ENCODE measurements around the gene C7orf57. TPM values are rescaled to one million over a fixed set of nuclear protein-coding genes. Genes with fewer than 3 reads are reported as not detected.

Gene C7orf57
- polyA plus RNA-seq, 4 donors = 0.03 to 0.04 TPM; not detected in 2

- Histone ChIP-seq H3K27ac (ENCODE audit: low read depth in 1 of 3, low read length in 2 of 3) (no peak overlapping the region), H3K9me3 (ENCODE audit: control insufficient read depth in 2 of 2, insufficient read depth in 1 of 2, low read depth in 1 of 2, low read length in 1 of 2) (no peaks in the 10 kb centered on the region), H3K36me3 (ENCODE audit: control insufficient read depth in 3 of 3, insufficient read depth in 2 of 3, low read depth in 1 of 3, low read length in 3 of 3) (no peaks in the 10 kb centered on the region), H3K27me3 (ENCODE audit: control insufficient read depth in 3 of 3, insufficient read depth in 3 of 3, low read length in 3 of 3) (peaks cover 0 to 18% (median 3%) of the 10 kb centered on the region in 3 donors), H3K4me1 (ENCODE audit: control insufficient read depth in 3 of 3, insufficient read depth in 2 of 3, low read depth in 1 of 3, low read length in 2 of 3) (peaks cover 0 to 3% (median 0%) of the 10 kb centered on the region in 3 donors), H3K4me3 (ENCODE audit: low read depth in 1 of 3, low read length in 3 of 3) (no peak overlapping the region)
- DNase-seq (no peak), FAIRE-seq (no peak)
- WGBS, 3 donors = 92 to 95% (median 93%) methylated on average over 18 of the region's 18 CpGs
Measured at GRCh38 chr7:48040944-48041652, 5.8 kb downstream of the C7orf57 start.

GRCh38 chr7:48041653-48041970 lies 6.3 kb downstream of the C7orf57 start:
- peaks cover 0 to 13% (median 0%) of the 10 kb centered on the region in 3 donors for H3K27me3 ChIP-seq (ENCODE audit: control insufficient read depth in 3 of 3, insufficient read depth in 3 of 3, low read length in 3 of 3)
- H3K4me3 ChIP-seq (ENCODE audit: low read depth in 1 of 3, low read length in 3 of 3) = no peak overlapping the region
- WGBS, 3 donors = 75 to 84% (median 80%) methylated on average over 3 of the region's 3 CpGs
- DNase-seq = no peak
- H3K4me1 ChIP-seq (ENCODE audit: control insufficient read depth in 3 of 3, insufficient read depth in 2 of 3, low read depth in 1 of 3, low read length in 2 of 3) = no peaks in the 10 kb centered on the region
- no peak for FAIRE-seq
- H3K36me3 ChIP-seq (ENCODE audit: control insufficient read depth in 3 of 3, insufficient read depth in 2 of 3, low read depth in 1 of 3, low read length in 3 of 3) = no peaks in the 10 kb centered on the region
- no peaks in the 10 kb centered on the region for H3K9me3 ChIP-seq (ENCODE audit: control insufficient read depth in 2 of 2, insufficient read depth in 1 of 2, low read depth in 1 of 2, low read length in 1 of 2)
- H3K27ac ChIP-seq (ENCODE audit: low read depth in 1 of 3, low read length in 2 of 3) = no peak overlapping the region

DNA sequence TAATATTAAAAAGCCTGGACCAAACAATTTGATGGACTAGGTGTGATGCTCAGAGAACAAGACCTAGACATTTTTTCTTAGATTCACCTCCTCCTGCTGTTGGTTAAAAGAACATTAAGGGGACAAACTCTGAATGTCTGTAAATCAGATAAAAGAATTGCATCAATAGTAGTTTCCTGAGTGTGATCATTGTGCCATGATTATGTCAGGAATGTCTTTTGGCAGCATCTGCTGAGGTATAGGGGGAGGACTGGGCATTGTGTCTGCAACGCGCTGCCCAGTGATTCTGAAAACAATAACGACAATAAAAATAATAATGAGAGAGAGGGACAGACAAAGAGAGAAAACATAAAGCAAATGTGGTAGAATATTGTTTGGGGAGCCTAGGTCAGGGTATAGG lies 6.9 kb downstream of the C7orf57 start:
- FAIRE-seq (no peak), DNase-seq (no peak)
- Histone ChIP-seq H3K36me3 (ENCODE audit: control insufficient read depth in 3 of 3, insufficient read depth in 2 of 3, low read depth in 1 of 3, low read length in 3 of 3) (no peaks in the 10 kb centered on the region), H3K4me1 (ENCODE audit: control insufficient read depth in 3 of 3, insufficient read depth in 2 of 3, low read depth in 1 of 3, low read length in 2 of 3) (no peaks in the 10 kb centered on the region), H3K9me3 (ENCODE audit: control insufficient read depth in 2 of 2, insufficient read depth in 1 of 2, low read depth in 1 of 2, low read length in 1 of 2) (no peaks in the 10 kb centered on the region), H3K27ac (ENCODE audit: low read depth in 1 of 3, low read length in 2 of 3) (no peak overlapping the region), H3K4me3 (ENCODE audit: low read depth in 1 of 3, low read length in 3 of 3) (no peak overlapping the region), H3K27me3 (ENCODE audit: control insufficient read depth in 3 of 3, insufficient read depth in 3 of 3, low read length in 3 of 3) (peaks cover 0 to 8% (median 0%) of the 10 kb centered on the region in 3 donors)
- 80 to 90% (median 85%) methylated on average over 3 of the region's 3 CpGs for WGBS, 3 donors

- FAIRE-seq (no peak), DNase-seq (no peak)
- Histone ChIP-seq H3K27me3 (ENCODE audit: control insufficient read depth in 3 of 3, insufficient read depth in 3 of 3, low read length in 3 of 3) (peaks cover 0 to 6% (median 0%) of the 10 kb centered on the region in 3 donors), H3K4me1 (ENCODE audit: control insufficient read depth in 3 of 3, insufficient read depth in 2 of 3, low read depth in 1 of 3, low read length in 2 of 3) (no peaks in the 10 kb centered on the region), H3K27ac (ENCODE audit: low read depth in 1 of 3, low read length in 2 of 3) (no peak overlapping the region), H3K9me3 (ENCODE audit: control insufficient read depth in 2 of 2, insufficient read depth in 1 of 2, low read depth in 1 of 2, low read length in 1 of 2) (no peaks in the 10 kb centered on the region), H3K36me3 (ENCODE audit: control insufficient read depth in 3 of 3, insufficient read depth in 2 of 3, low read depth in 1 of 3, low read length in 3 of 3) (no peaks in the 10 kb centered on the region), H3K4me3 (ENCODE audit: low read depth in 1 of 3, low read length in 3 of 3) (no peak overlapping the region)
- 61 to 71% (median 64%) methylated on average over 3 of the region's 3 CpGs for WGBS, 3 donors
Measured at GRCh38 chr7:48042636-48043035, 7.3 kb downstream of the C7orf57 start.

DNA sequence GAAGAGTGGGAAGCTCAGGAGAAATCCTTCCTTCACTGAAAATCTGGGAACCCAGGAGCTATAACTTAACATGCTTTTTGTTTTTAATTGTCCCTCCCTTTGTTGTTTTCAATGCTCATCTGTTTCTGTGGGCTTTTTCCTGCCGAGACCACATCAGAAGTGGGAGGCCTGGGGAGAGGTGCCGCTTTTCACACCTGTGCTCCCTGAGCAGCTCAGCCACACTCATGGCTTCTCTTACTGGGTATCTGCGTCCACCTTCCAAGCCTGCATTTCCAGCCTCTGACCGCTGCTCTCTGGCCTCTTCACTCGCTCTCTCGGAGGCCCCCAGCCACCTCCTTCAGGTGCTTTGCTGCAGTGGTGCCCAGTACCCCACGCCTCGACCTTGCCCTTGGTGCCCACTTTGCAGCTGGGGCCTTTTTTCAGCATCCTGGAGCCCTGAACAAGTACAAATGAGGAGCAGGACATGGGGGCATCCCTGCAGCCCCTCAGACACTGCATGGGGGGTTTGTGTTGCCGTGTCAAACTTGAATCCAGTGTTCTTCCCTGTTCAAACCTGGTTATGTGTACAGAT lies 9.9 kb downstream of the C7orf57 start:
- FAIRE-seq (no peak), DNase-seq (no peak)
- no peaks in the 10 kb centered on the region for H3K36me3 ChIP-seq (ENCODE audit: control insufficient read depth in 3 of 3, insufficient read depth in 2 of 3, low read depth in 1 of 3, low read length in 3 of 3)
- no peak overlapping the region for H3K27ac ChIP-seq (ENCODE audit: low read depth in 1 of 3, low read length in 2 of 3)
- no peaks in the 10 kb centered on the region for H3K9me3 ChIP-seq (ENCODE audit: control insufficient read depth in 2 of 2, insufficient read depth in 1 of 2, low read depth in 1 of 2, low read length in 1 of 2)
- peaks cover 0 to 3% (median 0%) of the 10 kb centered on the region in 3 donors for H3K27me3 ChIP-seq (ENCODE audit: control insufficient read depth in 3 of 3, insufficient read depth in 3 of 3, low read length in 3 of 3)
- no peaks in the 10 kb centered on the region for H3K4me1 ChIP-seq (ENCODE audit: control insufficient read depth in 3 of 3, insufficient read depth in 2 of 3, low read depth in 1 of 3, low read length in 2 of 3)
- no peak overlapping the region for H3K4me3 ChIP-seq (ENCODE audit: low read depth in 1 of 3, low read length in 3 of 3)
- 74 to 80% (median 75%) methylated on average over 9 of the region's 9 CpGs for WGBS, 3 donors

- H3K27ac ChIP-seq (ENCODE audit: low read depth in 1 of 3, low read length in 2 of 3) = no peak overlapping the region
- DNase-seq = no peak
- no peaks in the 10 kb centered on the region for H3K4me1 ChIP-seq (ENCODE audit: control insufficient read depth in 3 of 3, insufficient read depth in 2 of 3, low read depth in 1 of 3, low read length in 2 of 3)
- no peaks in the 10 kb centered on the region for H3K36me3 ChIP-seq (ENCODE audit: control insufficient read depth in 3 of 3, insufficient read depth in 2 of 3, low read depth in 1 of 3, low read length in 3 of 3)
- WGBS, 3 donors = 69 to 86% (median 77%) methylated on average over 14 of the region's 14 CpGs
- no peaks in the 10 kb centered on the region for H3K9me3 ChIP-seq (ENCODE audit: control insufficient read depth in 2 of 2, insufficient read depth in 1 of 2, low read depth in 1 of 2, low read length in 1 of 2)
- peaks cover 0 to 3% (median 0%) of the 10 kb centered on the region in 3 donors for H3K27me3 ChIP-seq (ENCODE audit: control insufficient read depth in 3 of 3, insufficient read depth in 3 of 3, low read length in 3 of 3)
- no peak for FAIRE-seq
- H3K4me3 ChIP-seq (ENCODE audit: low read depth in 1 of 3, low read length in 3 of 3) = no peak overlapping the region
Measured at GRCh38 chr7:48046458-48046857, 11.1 kb downstream of the C7orf57 start.

DNA sequence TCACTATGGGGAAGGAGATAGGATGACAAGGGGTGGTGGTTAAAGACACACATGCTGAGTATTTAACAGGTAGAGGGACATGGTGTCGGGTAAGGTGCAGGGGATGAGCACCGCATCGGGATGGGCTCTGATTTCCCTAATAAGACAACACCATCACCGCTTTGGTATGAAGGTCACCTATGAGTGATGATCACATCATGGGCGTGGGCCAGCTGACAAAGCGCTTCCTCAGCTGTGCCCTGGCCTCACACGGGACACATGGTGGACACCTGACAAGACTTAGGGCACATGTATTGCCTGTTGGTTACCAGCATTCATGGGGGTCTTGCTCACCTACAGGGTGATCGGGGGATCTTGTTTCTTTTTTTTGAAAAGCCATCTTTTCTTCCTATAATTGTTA lies 12.8 kb downstream of the C7orf57 start:
- Histone ChIP-seq H3K27ac (ENCODE audit: low read depth in 1 of 3, low read length in 2 of 3) (no peak overlapping the region), H3K36me3 (ENCODE audit: control insufficient read depth in 3 of 3, insufficient read depth in 2 of 3, low read depth in 1 of 3, low read length in 3 of 3) (no peaks in the 10 kb centered on the region), H3K4me3 (ENCODE audit: low read depth in 1 of 3, low read length in 3 of 3) (no peak overlapping the region), H3K9me3 (ENCODE audit: control insufficient read depth in 2 of 2, insufficient read depth in 1 of 2, low read depth in 1 of 2, low read length in 1 of 2) (no peaks in the 10 kb centered on the region), H3K27me3 (ENCODE audit: control insufficient read depth in 3 of 3, insufficient read depth in 3 of 3, low read length in 3 of 3) (peaks cover 0 to under 1% (median 0%) of the 10 kb centered on the region in 3 donors), H3K4me1 (ENCODE audit: control insufficient read depth in 3 of 3, insufficient read depth in 2 of 3, low read depth in 1 of 3, low read length in 2 of 3) (peaks cover 0 to 4% (median 0%) of the 10 kb centered on the region in 3 donors)
- 89 to 92% (median 92%) methylated on average over 8 of the region's 8 CpGs for WGBS, 3 donors
- DNase-seq (no peak), FAIRE-seq (no peak)

- Histone ChIP-seq H3K9me3 (ENCODE audit: control insufficient read depth in 2 of 2, insufficient read depth in 1 of 2, low read depth in 1 of 2, low read length in 1 of 2) (no peaks in the 10 kb centered on the region), H3K27me3 (ENCODE audit: control insufficient read depth in 3 of 3, insufficient read depth in 3 of 3, low read length in 3 of 3) (no peaks in the 10 kb centered on the region), H3K36me3 (ENCODE audit: control insufficient read depth in 3 of 3, insufficient read depth in 2 of 3, low read depth in 1 of 3, low read length in 3 of 3) (no peaks in the 10 kb centered on the region), H3K4me3 (ENCODE audit: low read depth in 1 of 3, low read length in 3 of 3) (no peak overlapping the region), H3K4me1 (ENCODE audit: control insufficient read depth in 3 of 3, insufficient read depth in 2 of 3, low read depth in 1 of 3, low read length in 2 of 3) (peaks cover 0 to 7% (median 3%) of the 10 kb centered on the region in 3 donors), H3K27ac (ENCODE audit: low read depth in 1 of 3, low read length in 2 of 3) (no peak overlapping the region)
- DNase-seq (no peak), FAIRE-seq (no peak)
- 73 to 84% (median 79%) methylated on average over 8 of the region's 8 CpGs for WGBS, 3 donors
Measured at GRCh38 chr7:48049850-48050249, 14.5 kb downstream of the C7orf57 start.

Data from small intestine (tissue), 7 donors.